ENCODE results near the gene CAMK4. TPM values are rescaled to one million over a fixed set of nuclear protein-coding genes. Genes with fewer than 3 reads are reported as not detected.

Gene CAMK4
- total RNA-seq, 1 experiment from 2014 or later: 10.6 TPM

GRCh38 chr5:111321376-111321775 is 97.2 kb downstream of the CAMK4 start:
- no peak overlapping the region for H3K4me3 Mint-ChIP-seq
- TF ChIP-seq FOXK1 (CRISPR knock-in tag; IDR thresholded peaks at IDR 0.05): no peak
- no peak for TF ChIP-seq ZNF423 (CRISPR knock-in tag; IDR thresholded peaks at IDR 0.05)
- no peak for TF ChIP-seq ETV6 (CRISPR knock-in tag; IDR thresholded peaks at IDR 0.05)
- no peak for TF ChIP-seq NR1H2 (CRISPR knock-in tag; IDR thresholded peaks at IDR 0.05)
- no peak for TF ChIP-seq E2F5 (CRISPR knock-in tag; IDR thresholded peaks at IDR 0.05)
- no peak for TF ChIP-seq NFE2L1 (CRISPR knock-in tag; IDR thresholded peaks at IDR 0.05)
- TF ChIP-seq ZBTB21 (CRISPR knock-in tag; IDR thresholded peaks at IDR 0.05; ENCODE audit: borderline replicate concordance): no peak
- no peak for TF ChIP-seq CDX4 (CRISPR knock-in tag; IDR thresholded peaks at IDR 0.05; ENCODE audit: borderline replicate concordance)
- TF ChIP-seq MYBL2 (CRISPR knock-in tag; IDR thresholded peaks at IDR 0.05): no peak
- H3K9me3 Mint-ChIP-seq: peaks cover 11% of the 10 kb centered on the region
- H3K4me1 Mint-ChIP-seq: no peaks in the 10 kb centered on the region
- H3K27me3 Mint-ChIP-seq (ENCODE audit: low read depth): no peaks in the 10 kb centered on the region
- ATAC-seq: no peak
- no peaks in the 10 kb centered on the region for H3K36me3 Mint-ChIP-seq
- POLR2A ChIA-PET: no interaction called here
- no peak overlapping the region for H3K27ac Mint-ChIP-seq
- CTCF ChIA-PET: interaction anchor here (1.2 kb wide), 1 partner anchor 140 kb away, joined by 3 read pairs; no protein-coding TSS in a partner anchor
- DNase-seq (ENCODE audit: low spot score): no peak

- TF ChIP-seq FOXJ3 (CRISPR knock-in tag; IDR thresholded peaks at IDR 0.05; ENCODE audit: borderline replicate concordance) (no peak), AR (CRISPR knock-in tag; IDR thresholded peaks at IDR 0.05) (no peak), HMGXB4 (CRISPR knock-in tag; IDR thresholded peaks at IDR 0.05) (no peak), OVOL2 (CRISPR knock-in tag; IDR thresholded peaks at IDR 0.05; ENCODE audit: borderline replicate concordance) (no peak), ELF4 (CRISPR knock-in tag; IDR thresholded peaks at IDR 0.05; ENCODE audit: low read depth) (no peak), USF1 (CRISPR knock-in tag; IDR thresholded peaks at IDR 0.05) (no peak)
- peaks cover 4% of the 10 kb centered on the region for H3K36me3 Mint-ChIP-seq
- DNase-seq (ENCODE audit: low spot score) (no peak), ATAC-seq (no peak)
- H3K4me1 Mint-ChIP-seq: no peaks in the 10 kb centered on the region
- H3K27me3 Mint-ChIP-seq (ENCODE audit: low read depth): no peaks in the 10 kb centered on the region
- no peak overlapping the region for H3K27ac Mint-ChIP-seq
- ChIA-PET POLR2A (no interaction called here), CTCF (no interaction called here)
- H3K9me3 Mint-ChIP-seq: peaks cover 25% of the 10 kb centered on the region
- no peak overlapping the region for H3K4me3 Mint-ChIP-seq
These were observed 102.4 kb downstream of the CAMK4 start for GRCh38 chr5:111326551-111326950.

- POLR2A ChIA-PET: no interaction called here
- no peak overlapping the region for H3K27ac Mint-ChIP-seq
- CTCF ChIA-PET: interaction anchor here (0.8 kb wide), 1 partner anchor 23 kb away, joined by 3 read pairs; no protein-coding TSS in a partner anchor
- no peaks in the 10 kb centered on the region for H3K9me3 Mint-ChIP-seq
- no peaks in the 10 kb centered on the region for H3K36me3 Mint-ChIP-seq
- H3K4me1 Mint-ChIP-seq: peaks cover 7% of the 10 kb centered on the region
- no peak overlapping the region for H3K4me3 Mint-ChIP-seq
- ATAC-seq: no peak
- TF ChIP-seq HMGXB4 (CRISPR knock-in tag; IDR thresholded peaks at IDR 0.05): no peak
- no peak for TF ChIP-seq SOX15 (CRISPR knock-in tag; IDR thresholded peaks at IDR 0.05)
- TF ChIP-seq GABPB1 (CRISPR knock-in tag; IDR thresholded peaks at IDR 0.05): no peak
- TF ChIP-seq STAT6 (CRISPR knock-in tag; conservative IDR thresholded peaks at IDR 0.05; ENCODE audit: low read depth): no peak
- no peak for TF ChIP-seq CTCF (IDR thresholded peaks at IDR 0.05)
- no peak for DNase-seq (ENCODE audit: low spot score)
- H3K27me3 Mint-ChIP-seq (ENCODE audit: low read depth): no peaks in the 10 kb centered on the region
These were observed 112.9 kb downstream of the CAMK4 start for GRCh38 chr5:111337133-111337532.
